Loucy (cell line): ENCODE data around the gene RABAC1.

Experiments used
- CTCF ChIP-seq: fragments of 200-600 bp; sonication (generic); conservative IDR thresholded peaks from 2 replicates; pipeline ENCODE4 v1.5.1; 2014; ENCODE audit warnings: mild to moderate bottlenecking, antibody characterized with exemption, low read length
- EZH2phosphoT487 ChIP-seq: fragments of 200-600 bp; IDR thresholded peaks from 2 replicates; pipeline ENCODE4 v1.6.1; 2018; ENCODE audit warnings: antibody characterized with exemption, mild to moderate bottlenecking, moderate library complexity, borderline replicate concordance

GRCh38 chr19:41990028-41990427 lies 30.9 kb upstream of the RABAC1 start:
- TF ChIP-seq CTCF (no peak), EZH2phosphoT487 (no peak)
